ENCODE results near the gene SRRM1.
"Not testable (repeated sequence)": the region's sequence is repeated elsewhere in the genome, so short reads cannot be mapped to it uniquely, and the experiment has no call there.

Gene SRRM1

GRCh38 chr1:24644100-24644384 is 940 bp downstream of the SRRM1 start:
- peak; percentile 53 for DNase-seq (ENCODE audit: low spot score)

GRCh38 chr1:24648919-24649318 is 5.8 kb downstream of the SRRM1 start:
- DNase-seq (ENCODE audit: low spot score), result no peak

GRCh38 chr1:24652382-24652781 is 9.3 kb downstream of the SRRM1 start:
- DNase-seq (ENCODE audit: low spot score), result no peak

- no peak for DNase-seq (ENCODE audit: low spot score)
Measured at GRCh38 chr1:24654010-24654409, 10.9 kb downstream of the SRRM1 start.

- DNase-seq (ENCODE audit: low spot score), result no peak
Measured at GRCh38 chr1:24656046-24656445, 12.9 kb downstream of the SRRM1 start.

- DNase-seq (ENCODE audit: low spot score), result no peak
Measured at GRCh38 chr1:24657781-24658180, 14.7 kb downstream of the SRRM1 start.

GRCh38 chr1:24659166-24659904 is 16.2 kb downstream of the SRRM1 start:
- no peak for DNase-seq (ENCODE audit: low spot score)

GRCh38 chr1:24659993-24660665 is 17.0 kb downstream of the SRRM1 start:
- no peak for DNase-seq (ENCODE audit: low spot score)

GRCh38 chr1:24664507-24665033 is 21.5 kb downstream of the SRRM1 start:
- DNase-seq (ENCODE audit: low spot score), result no peak

GRCh38 chr1:24666794-24667193 is 23.7 kb downstream of the SRRM1 start:
- no peak for DNase-seq (ENCODE audit: low spot score)

- not testable (repeated sequence) for DNase-seq (ENCODE audit: low spot score)
Measured at GRCh38 chr1:24671372-24671771, 28.3 kb downstream of the SRRM1 start.

GRCh38 chr1:24672686-24673085 is 29.6 kb downstream of the SRRM1 start:
- not testable (repeated sequence) for DNase-seq (ENCODE audit: low spot score)

GRCh38 chr1:24673341-24673740 is 30.2 kb downstream of the SRRM1 start:
- DNase-seq (ENCODE audit: low spot score), result no peak

- not testable (repeated sequence) for DNase-seq (ENCODE audit: low spot score)
Measured at GRCh38 chr1:24678421-24678820, 35.3 kb downstream of the SRRM1 start.

GRCh38 chr1:24679725-24680124 is 36.6 kb downstream of the SRRM1 start:
- no peak for DNase-seq (ENCODE audit: low spot score)

GRCh38 chr1:24683713-24684162 is 40.6 kb downstream of the SRRM1 start:
- no peak for DNase-seq (ENCODE audit: low spot score)

- no peak for DNase-seq (ENCODE audit: low spot score)
Measured at GRCh38 chr1:24688033-24688432, 44.9 kb downstream of the SRRM1 start.

- peak; percentile 81 for DNase-seq (ENCODE audit: low spot score)
Measured at GRCh38 chr1:24688621-24689195, 45.6 kb downstream of the SRRM1 start.

- no peak for DNase-seq (ENCODE audit: low spot score)
Measured at GRCh38 chr1:24691051-24691450, 47.9 kb downstream of the SRRM1 start.

- no peak for DNase-seq (ENCODE audit: low spot score)
Measured at GRCh38 chr1:24692351-24692980, 49.4 kb downstream of the SRRM1 start.

GRCh38 chr1:24693827-24694379 is 50.8 kb downstream of the SRRM1 start:
- DNase-seq (ENCODE audit: low spot score), result no peak

- no peak for DNase-seq (ENCODE audit: low spot score)
Measured at GRCh38 chr1:24694380-24694843, 51.3 kb downstream of the SRRM1 start.
